ENCODE measurements around the gene LRRC36. TPM values are rescaled to one million over a fixed set of nuclear protein-coding genes. Genes with fewer than 3 reads are reported as not detected.

LRRC36 gene
- total RNA-seq, 3 donors from 2014 or later (not counting 1 experiment from before 2014, with no cell fraction given) = not detected

- Mint-ChIP-seq H3K4me1 (peaks cover 0 to 4% of the 10 kb centered on the region in 2 donors), H3K9me3 (no peaks in the 10 kb centered on the region), H3K36me3 (no peaks in the 10 kb centered on the region), H3K27me3 (ENCODE audit: low read depth in 2 of 2) (peaks cover 0 to 2% of the 10 kb centered on the region in 2 donors), H3K27ac (no peak overlapping the region), H3K4me3 (no peak overlapping the region)
- no peak for TF ChIP-seq CTCF (IDR thresholded peaks at IDR 0.05)
- no peaks in the 10 kb centered on the region for H3K36me3 ChIP-seq (ENCODE audit: control insufficient read depth, insufficient read depth, low read length)
- no peaks in the 10 kb centered on the region for H3K9me3 ChIP-seq (ENCODE audit: control insufficient read depth, insufficient read depth, low read length)
- ATAC-seq (no peak), DNase-seq (no peak)
- no peaks in the 10 kb centered on the region for H3K4me1 ChIP-seq (ENCODE audit: control insufficient read depth, insufficient read depth, low read length)
- no peaks in the 10 kb centered on the region for H3K27me3 ChIP-seq (ENCODE audit: control insufficient read depth, insufficient read depth, low read length)
- WGBS (ENCODE audit: insufficient coverage) = 94% methylated on average over 7 of the region's 7 CpGs
- H3K27ac ChIP-seq (ENCODE audit: low read length) = no peak overlapping the region
- H3K4me3 ChIP-seq (ENCODE audit: low read length) = no peak overlapping the region
- intact Hi-C loops (cut with micrococcal nuclease) = no loop called here
These were observed 80.7 kb downstream of the LRRC36 start for GRCh38 chr16:67407176-67407787.

GRCh38 chr16:67407788-67408452 is 81.3 kb downstream of the LRRC36 start:
- WGBS (ENCODE audit: insufficient coverage) = 91% methylated on average over 6 of the region's 6 CpGs
- no peak overlapping the region for H3K4me3 Mint-ChIP-seq
- H3K9me3 ChIP-seq (ENCODE audit: control insufficient read depth, insufficient read depth, low read length) = no peaks in the 10 kb centered on the region
- H3K27ac Mint-ChIP-seq = no peak overlapping the region
- H3K9me3 Mint-ChIP-seq = no peaks in the 10 kb centered on the region
- H3K27ac ChIP-seq (ENCODE audit: low read length) = no peak overlapping the region
- no peak for ATAC-seq
- no peak overlapping the region for H3K4me3 ChIP-seq (ENCODE audit: low read length)
- H3K36me3 Mint-ChIP-seq = no peaks in the 10 kb centered on the region
- intact Hi-C loops (cut with micrococcal nuclease) = no loop called here
- no peaks in the 10 kb centered on the region for H3K36me3 ChIP-seq (ENCODE audit: control insufficient read depth, insufficient read depth, low read length)
- TF ChIP-seq CTCF (IDR thresholded peaks at IDR 0.05) = no peak
- peaks cover 0 to 4% of the 10 kb centered on the region in 2 donors for H3K4me1 Mint-ChIP-seq
- H3K27me3 ChIP-seq (ENCODE audit: control insufficient read depth, insufficient read depth, low read length) = no peaks in the 10 kb centered on the region
- no peaks in the 10 kb centered on the region for H3K4me1 ChIP-seq (ENCODE audit: control insufficient read depth, insufficient read depth, low read length)
- peaks cover 0 to 2% of the 10 kb centered on the region in 2 donors for H3K27me3 Mint-ChIP-seq (ENCODE audit: low read depth in 2 of 2)
- no peak for DNase-seq

- TF ChIP-seq CTCF (IDR thresholded peaks at IDR 0.05) = no peak
- Mint-ChIP-seq H3K27me3 (ENCODE audit: low read depth in 2 of 2) (peaks cover 0 to 5% of the 10 kb centered on the region in 2 donors), H3K36me3 (no peaks in the 10 kb centered on the region), H3K4me1 (no peaks in the 10 kb centered on the region), H3K9me3 (no peaks in the 10 kb centered on the region), H3K27ac (no peak overlapping the region), H3K4me3 (no peak overlapping the region)
- Histone ChIP-seq H3K27ac (ENCODE audit: low read length) (no peak overlapping the region), H3K4me3 (ENCODE audit: low read length) (no peak overlapping the region), H3K4me1 (ENCODE audit: control insufficient read depth, insufficient read depth, low read length) (no peaks in the 10 kb centered on the region), H3K9me3 (ENCODE audit: control insufficient read depth, insufficient read depth, low read length) (no peaks in the 10 kb centered on the region), H3K27me3 (ENCODE audit: control insufficient read depth, insufficient read depth, low read length) (no peaks in the 10 kb centered on the region), H3K36me3 (ENCODE audit: control insufficient read depth, insufficient read depth, low read length) (no peaks in the 10 kb centered on the region)
- ATAC-seq (no peak), DNase-seq (no peak)
- WGBS (ENCODE audit: insufficient coverage) = 90% methylated on average over 9 of the region's 9 CpGs
- intact Hi-C loops (cut with micrococcal nuclease) = no loop called here
These were observed 83.0 kb downstream of the LRRC36 start for GRCh38 chr16:67409631-67410030.
